ENCODE data around the gene SMAD9.
"Not testable (repeated sequence)": the region's sequence is repeated elsewhere in the genome, so short reads cannot be mapped to it uniquely, and the experiment has no call there.

The SMAD9 gene

GRCh38 chr13:36910545-36910944 lies 9.5 kb downstream of the SMAD9 start:
- no peak for DNase-seq

GRCh38 chr13:36907821-36908220 lies 12.2 kb downstream of the SMAD9 start:
- no peak for DNase-seq

GRCh38 chr13:36907266-36907665 lies 12.8 kb downstream of the SMAD9 start:
- no peak for DNase-seq

- DNase-seq: no peak
Observed at GRCh38 chr13:36905944-36906343, 14.1 kb downstream of the SMAD9 start.

DNA sequence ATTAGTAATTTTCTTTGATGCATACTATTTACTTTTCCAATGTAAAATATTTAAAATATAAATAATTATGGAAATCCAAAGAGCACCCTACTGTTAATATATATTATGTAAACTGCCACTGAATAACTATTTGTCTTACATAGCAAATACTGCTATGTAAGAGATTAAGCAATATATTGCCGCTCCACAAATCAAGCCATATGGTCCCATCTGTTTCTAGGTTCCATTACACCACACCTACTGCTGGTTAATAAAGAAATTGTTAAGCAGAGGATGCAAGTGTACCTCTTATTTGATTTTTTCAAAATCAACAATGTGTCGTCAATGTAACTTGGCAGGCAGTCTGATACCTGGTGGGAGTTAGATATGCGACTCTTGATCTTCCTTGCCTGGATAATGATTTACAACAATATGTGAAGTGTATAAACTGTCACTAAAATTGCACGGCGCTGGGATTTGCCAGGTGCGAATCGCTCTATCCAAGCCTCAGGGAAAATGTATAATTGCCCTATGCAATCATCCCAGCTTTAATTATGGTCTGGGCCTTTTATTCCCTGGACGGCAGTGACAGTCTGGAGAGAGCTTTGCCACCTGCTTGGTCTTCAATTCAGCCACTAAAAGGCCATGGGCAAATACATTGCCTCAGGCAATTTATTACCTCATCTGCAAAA lies 16.0 kb downstream of the SMAD9 start:
- no peak for DNase-seq

DNA sequence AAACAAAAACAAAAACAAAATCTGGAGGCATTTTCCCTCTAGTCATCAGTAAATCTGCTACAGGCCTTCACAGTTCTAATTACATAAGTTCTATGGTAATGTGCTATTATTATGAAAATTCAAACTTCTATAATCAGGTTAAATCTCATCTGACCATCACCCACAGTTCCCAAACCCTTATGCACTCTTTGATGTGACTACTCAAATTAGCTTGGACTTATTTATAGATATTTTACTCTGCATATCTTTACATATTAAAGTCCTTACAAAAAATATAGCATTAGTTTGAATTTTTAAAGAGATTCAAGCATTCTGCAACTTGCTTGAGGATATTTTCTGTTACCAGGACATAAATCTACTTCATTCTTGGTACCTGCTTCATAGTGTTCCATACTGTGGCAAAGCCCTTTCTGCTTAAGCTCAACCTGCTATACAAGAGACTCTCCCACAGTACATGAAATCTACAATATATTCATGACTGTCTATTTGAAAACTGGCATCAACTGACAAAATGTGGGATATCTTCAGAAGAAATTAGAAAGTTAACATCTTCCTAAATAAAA lies 22.9 kb downstream of the SMAD9 start:
- no peak for DNase-seq

- DNase-seq: no peak
Observed at GRCh38 chr13:36891752-36892151, 28.3 kb downstream of the SMAD9 start.

GRCh38 chr13:36888645-36889044 lies 31.4 kb downstream of the SMAD9 start:
- DNase-seq: no peak

- no peak for DNase-seq
Observed at GRCh38 chr13:36887758-36888521, 32.1 kb downstream of the SMAD9 start.

GRCh38 chr13:36885901-36886300 lies 34.1 kb downstream of the SMAD9 start:
- no peak for DNase-seq

DNA sequence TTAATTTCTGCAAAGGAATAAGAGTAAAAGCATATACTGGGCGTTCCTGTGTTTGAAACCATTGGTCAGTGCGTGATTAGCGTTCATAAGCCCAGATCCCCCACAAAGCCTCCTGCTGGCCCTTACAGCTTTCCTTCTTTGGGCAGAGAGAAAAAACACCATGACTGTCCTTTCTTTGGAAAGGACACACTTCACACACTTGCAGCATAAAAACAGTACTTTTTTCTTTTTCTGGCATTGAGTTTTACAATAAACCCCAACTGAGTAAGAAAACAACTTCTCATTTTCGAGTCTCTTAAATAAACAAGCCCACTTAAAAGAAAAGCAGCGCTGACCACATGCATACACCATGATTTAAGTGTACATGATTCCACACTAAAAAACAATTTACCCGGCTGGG lies 35.8 kb downstream of the SMAD9 start:
- no peak for DNase-seq

GRCh38 chr13:36883824-36884223 lies 36.2 kb downstream of the SMAD9 start:
- DNase-seq: no peak

GRCh38 chr13:36883392-36883791 lies 36.6 kb downstream of the SMAD9 start:
- DNase-seq: not testable (repeated sequence)

DNA sequence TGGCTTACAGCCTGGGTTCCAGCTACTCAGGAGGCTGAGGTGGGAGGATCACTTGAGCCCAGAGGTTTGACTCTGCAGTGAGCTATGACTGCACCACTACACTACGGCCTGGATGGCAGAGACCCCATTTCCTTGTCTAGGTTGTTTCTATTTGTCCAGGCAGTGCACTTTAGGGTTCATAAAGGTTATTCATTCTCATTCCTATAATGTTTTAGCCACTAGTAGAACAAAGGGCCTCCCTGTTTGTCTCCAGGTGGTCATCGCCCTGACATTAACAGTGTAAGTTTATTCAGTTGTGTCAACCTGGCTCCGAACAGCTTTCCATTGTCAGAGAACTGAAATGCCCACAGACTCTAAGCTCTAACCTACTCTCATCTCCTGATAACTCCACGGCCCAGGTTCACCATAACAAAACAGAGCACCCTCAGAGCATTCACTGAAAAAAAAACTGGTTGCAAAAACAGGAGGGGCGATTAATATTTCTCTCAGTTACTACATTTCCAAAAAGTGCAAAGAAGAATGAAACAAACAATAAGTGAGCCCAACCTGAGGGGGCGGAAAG lies 37.1 kb downstream of the SMAD9 start:
- no peak for DNase-seq

- DNase-seq: no peak
Observed at GRCh38 chr13:36880961-36881360, 39.1 kb downstream of the SMAD9 start.

GRCh38 chr13:36879218-36879938 lies 40.7 kb downstream of the SMAD9 start:
- no peak for DNase-seq

- DNase-seq: no peak
Observed at GRCh38 chr13:36875961-36876360, 44.1 kb downstream of the SMAD9 start.

DNA sequence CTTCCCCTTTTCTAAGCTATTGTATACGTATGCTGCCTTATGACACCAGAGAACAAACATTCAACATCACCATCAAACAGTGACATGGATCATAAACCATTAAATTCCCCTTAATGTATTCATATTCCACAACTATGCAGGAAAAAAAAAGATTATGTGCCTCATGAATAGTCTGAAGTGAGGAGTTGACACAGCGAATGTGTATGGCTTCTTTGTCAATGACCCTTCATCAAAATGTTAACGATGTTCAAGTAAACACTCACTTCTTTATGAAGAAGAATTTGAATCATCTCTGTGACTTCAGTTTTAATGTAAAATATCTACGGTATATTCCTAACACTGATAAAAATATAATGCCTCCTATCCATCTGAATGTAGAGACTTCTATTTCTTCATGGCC lies 44.6 kb downstream of the SMAD9 start:
- DNase-seq: no peak

- DNase-seq: no peak
Observed at GRCh38 chr13:36872621-36873020, 47.4 kb downstream of the SMAD9 start.

DNA sequence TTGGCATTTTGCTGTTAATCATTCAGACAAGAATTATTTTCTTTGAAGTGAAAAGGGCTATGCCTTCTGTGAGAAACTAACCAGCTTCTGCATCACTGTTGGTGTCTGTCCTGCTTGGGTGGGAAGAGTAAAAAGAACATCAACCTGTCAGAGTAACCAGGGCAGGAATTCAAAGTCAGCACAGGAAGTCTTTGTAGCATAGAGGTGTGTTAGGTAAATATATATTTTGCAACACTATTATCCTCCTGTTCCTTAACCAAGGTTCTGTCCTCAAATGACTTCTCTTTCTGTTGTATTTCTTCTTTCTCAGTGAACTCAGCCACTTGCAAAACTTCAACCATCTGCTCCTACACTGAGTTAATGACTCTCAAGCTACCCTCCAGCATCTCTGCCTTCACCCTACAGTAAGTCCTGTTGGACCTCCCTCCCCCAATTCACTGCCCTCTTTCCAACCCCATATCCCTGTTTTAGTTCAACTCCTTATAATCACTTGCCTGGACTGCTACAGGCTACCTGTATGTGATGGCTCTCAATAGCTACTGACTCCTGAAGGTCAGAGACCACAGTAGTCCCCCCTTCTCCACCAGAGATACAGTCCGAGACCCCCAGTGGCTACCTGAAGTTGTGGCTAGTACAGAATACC lies 49.9 kb downstream of the SMAD9 start:
- no peak for DNase-seq

- DNase-seq: no peak
Observed at GRCh38 chr13:36866232-36866631, 53.8 kb downstream of the SMAD9 start.

DNA sequence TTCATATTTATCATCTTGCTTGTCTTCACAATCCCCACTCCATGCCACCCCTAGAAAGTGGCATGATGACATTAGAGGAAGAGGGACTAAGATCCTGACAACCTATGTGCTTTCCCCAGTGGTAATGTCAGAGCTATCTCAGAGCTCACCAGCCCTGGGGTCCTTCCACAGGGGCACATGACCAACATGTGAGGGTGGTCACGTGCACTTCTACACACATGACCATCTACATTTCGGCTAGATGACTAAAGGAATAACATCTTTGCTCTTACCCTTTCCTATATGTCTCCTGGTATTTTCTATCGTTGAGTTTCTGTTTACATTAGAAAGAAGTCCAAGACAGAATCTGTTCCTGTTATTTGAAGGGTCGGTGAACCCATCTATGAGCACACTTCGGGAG lies 54.8 kb downstream of the SMAD9 start:
- DNase-seq: no peak

DNA sequence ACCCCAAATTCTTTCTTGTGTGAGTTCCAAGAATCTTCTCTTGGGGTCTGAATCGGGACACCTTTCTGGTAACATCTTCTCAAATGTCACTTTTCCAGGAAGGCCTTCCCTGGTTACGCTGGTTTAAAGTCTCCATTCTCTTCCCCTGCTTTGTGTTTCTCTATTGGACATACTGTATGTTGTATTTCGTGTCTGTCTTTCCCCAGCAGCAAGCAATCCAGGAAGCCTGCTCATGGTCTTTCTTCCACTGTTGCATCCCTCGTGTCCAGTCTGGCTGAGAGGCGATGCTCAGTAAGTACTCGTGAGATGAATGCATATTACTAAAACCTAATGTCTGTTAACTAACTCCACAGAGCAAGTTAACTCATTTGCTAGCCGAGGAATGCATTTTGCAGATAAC lies 57.3 kb downstream of the SMAD9 start:
- no peak for DNase-seq

Measured in activated CD4-positive, alpha-beta T cell treated with anti-CD3 and anti-CD28 coated beads for 48 hours (primary cell).